Measurements from ENCODE around the gene SURF6.
"Not testable (repeated sequence)": the region's sequence is repeated elsewhere in the genome, so short reads cannot be mapped to it uniquely, and the experiment has no call there.

Gene SURF6

GRCh38 chr9:133335924-133336811 is at the start of gene SURF6:
Gene SURF6 (minus strand): TSS chr9:133336188. CDS start chr9:133336132, 56 bp downstream.
- peak; percentile 98 for DNase-seq (ENCODE audit: low spot score)

GRCh38 chr9:133385452-133385851 is 49.5 kb upstream of the SURF6 start:
- no peak for DNase-seq (ENCODE audit: low spot score)

GRCh38 chr9:133384736-133385321 is 48.8 kb upstream of the SURF6 start:
- no peak for DNase-seq (ENCODE audit: low spot score)

DNA sequence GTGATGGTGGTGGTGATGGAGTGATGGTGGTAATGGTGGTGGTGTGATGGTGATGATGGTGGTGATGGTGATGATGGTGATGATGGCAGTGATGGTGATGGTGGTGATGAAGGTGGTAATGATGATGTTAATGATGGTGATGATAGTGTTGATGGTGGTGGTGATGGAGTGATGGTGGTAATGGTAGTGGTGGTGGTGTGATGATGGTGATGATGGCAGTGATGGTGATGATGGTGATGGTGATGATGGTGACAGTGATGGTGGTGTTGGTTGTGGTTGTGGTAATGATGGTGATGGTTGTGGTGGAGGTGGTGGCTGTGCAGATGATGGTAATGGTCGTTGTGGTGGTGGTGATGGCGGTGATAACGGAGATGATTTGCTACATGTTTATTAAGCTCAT is 47.5 kb upstream of the SURF6 start:
- no peak for DNase-seq (ENCODE audit: low spot score)

DNA sequence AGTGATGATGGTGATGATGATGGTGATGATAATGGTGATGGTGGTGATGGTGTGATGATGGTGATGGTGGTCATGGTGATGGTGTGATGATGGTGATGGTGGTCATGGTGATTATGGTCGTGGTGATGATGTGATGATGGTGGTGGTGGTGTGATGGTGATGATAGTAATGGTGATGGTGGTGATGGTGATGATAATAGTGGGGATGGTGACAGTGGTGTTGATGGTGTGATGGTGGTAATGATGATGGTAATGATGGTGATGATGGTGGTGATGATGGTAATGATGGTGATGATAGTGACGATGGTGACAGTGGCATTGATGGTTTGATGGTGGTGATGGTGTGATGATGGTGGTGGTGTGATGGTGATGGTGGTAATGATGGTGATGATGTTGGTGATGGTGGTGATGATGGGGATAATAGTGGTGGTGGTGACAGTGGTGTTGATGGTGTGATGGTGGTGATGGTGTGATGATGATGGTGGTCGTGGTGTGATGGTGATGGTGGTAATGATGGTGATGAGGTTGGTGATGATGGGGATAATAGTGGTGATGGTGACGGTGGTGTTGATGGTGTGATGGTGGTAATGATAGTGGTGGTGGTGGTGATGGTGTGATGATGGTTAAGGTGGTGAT is 46.6 kb upstream of the SURF6 start:
- no peak for DNase-seq (ENCODE audit: low spot score)

GRCh38 chr9:133380734-133381133 is 44.7 kb upstream of the SURF6 start:
- DNase-seq (ENCODE audit: low spot score) = no peak

GRCh38 chr9:133379153-133380086 is 43.4 kb upstream of the SURF6 start:
- no peak for DNase-seq (ENCODE audit: low spot score)

- no peak for DNase-seq (ENCODE audit: low spot score)
Measured at GRCh38 chr9:133378408-133378962, 42.5 kb upstream of the SURF6 start.

GRCh38 chr9:133377721-133378216 is 41.8 kb upstream of the SURF6 start:
- peak; percentile 66 for DNase-seq (ENCODE audit: low spot score)

- DNase-seq (ENCODE audit: low spot score) = not testable (repeated sequence)
Measured at GRCh38 chr9:133377280-133377679, 41.3 kb upstream of the SURF6 start.

DNA sequence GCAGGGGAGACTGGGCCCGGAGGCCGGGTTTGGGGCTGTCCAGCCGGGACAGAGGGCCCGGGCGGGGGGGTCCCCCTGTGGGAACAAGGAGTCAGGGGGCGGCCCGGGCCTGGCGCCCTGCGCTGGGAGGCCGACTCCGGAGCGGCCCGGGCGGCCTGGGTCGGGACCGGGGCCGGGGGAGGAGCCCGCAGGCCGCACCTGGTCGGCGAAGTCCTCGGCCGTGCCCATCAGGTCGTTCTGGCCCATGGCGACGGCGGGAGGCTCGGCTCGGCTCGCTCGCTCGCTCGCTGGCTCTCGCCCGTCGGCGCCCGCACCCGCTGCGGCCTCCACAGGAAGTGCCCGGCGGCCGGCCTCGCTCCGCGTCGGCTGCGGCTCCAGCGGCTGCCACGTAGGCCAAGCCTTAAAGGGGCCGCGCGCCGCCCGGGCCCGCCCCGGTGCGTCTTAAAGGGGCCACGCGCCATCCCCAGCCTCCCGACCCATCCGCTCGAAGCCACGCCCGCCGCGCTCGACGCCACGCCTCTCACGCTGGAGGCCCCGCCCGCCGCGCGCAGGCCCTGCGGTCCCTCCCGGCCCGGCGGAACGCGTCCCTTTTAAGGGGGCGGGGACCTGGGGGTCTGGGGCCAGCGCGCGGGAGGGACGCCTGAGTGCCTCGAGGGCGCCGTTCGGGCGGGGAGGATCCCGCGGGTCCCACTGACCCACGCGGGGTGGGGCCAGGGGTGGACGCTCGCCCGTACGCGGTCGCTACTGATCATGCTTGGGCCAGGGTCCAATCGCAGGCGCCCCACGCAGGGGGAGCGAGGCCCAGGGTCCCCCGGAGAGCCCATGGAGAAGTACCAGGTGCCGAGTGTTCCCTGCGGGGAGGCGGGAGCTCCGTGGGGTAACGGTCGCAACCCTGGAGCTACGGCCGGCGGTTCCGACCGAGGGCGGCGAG is 40.0 kb upstream of the SURF6 start, which contains the start of the genes STKLD1 and SURF4:
TSS of gene STKLD1 (plus strand) at position 643 of the 931 bp plus-strand sequence. CDS start at position 751, 108 bp downstream.
TSS of gene SURF4 (minus strand) at position 337 of the 931 bp plus-strand sequence. CDS start at position 246, 91 bp downstream.
- DNase-seq (ENCODE audit: low spot score) = peak; percentile 98

DNA sequence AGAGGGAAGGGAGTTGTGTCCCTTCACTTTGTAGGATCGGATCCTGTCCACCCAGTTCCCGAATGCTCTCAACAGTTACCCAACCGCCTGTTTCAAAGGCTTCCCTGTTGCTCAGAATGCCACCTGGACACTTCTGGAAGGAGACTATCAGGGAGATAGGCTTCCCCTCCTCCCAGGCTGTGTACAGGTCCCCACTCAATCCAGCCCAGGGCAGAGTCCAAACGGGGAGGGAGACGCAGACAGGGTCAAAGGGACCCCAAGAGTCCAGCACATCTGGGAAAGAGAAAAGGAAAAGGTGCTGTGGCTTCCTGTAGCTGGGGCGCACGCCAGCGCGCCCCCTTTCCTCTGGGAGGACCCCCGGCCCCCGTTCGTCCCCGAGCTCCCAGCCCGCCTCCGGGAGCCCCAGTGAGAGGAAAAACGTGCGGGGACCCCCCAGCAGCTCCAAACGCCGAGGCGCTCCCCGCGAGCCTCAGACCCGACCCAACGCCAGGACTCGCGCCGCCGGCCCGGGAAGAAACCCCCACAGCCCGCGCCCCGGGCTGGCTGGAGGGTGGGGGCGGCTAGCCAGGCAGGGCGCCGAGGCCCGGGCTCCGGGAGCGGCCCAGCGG is 39.2 kb upstream of the SURF6 start:
- DNase-seq (ENCODE audit: low spot score) = peak; percentile 82

- DNase-seq (ENCODE audit: low spot score) = peak; percentile 81
Measured at GRCh38 chr9:133374612-133375115, 38.7 kb upstream of the SURF6 start.

- no peak for DNase-seq (ENCODE audit: low spot score)
Measured at GRCh38 chr9:133372144-133372543, 36.2 kb upstream of the SURF6 start.

GRCh38 chr9:133371261-133371711 is 35.3 kb upstream of the SURF6 start:
- DNase-seq (ENCODE audit: low spot score) = no peak

DNA sequence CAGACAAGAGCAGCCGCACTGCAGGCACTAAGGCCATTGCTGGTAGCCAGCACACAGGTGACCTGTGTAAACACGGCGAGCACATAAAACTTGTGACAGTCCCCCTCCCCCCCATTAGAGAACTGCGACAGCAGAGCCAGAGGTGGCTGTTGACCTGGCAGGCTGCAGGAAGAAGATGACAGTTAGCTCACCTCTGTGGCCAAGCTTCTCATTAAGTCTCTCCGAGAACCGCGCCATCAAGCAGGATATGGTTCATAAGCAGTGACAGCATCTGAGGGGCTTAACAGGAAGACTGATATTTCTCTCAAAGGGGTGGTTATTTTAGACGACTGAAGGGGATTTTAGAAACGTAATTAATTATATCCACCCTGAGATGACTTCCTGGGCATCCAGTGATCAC is 34.7 kb upstream of the SURF6 start:
- no peak for DNase-seq (ENCODE audit: low spot score)

DNA sequence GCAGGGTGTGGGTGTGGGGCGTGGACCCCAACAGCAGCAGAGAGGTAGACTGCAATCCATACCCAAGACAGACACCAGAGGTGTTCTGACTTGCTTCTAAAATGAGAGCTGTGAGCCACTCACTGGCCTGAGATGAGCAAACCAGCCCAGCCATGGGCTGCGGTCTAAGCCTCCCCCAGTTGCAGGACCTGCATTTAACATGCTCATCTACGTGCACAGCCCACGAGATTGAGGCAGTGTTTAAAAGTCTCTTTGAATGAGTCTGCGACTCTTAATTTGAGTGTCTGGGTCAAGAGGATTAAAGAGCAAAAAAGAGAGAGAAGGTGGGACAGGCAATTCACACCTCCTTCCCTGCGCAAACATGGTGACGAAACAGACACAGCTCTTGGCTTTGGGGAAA is 33.9 kb upstream of the SURF6 start:
- no peak for DNase-seq (ENCODE audit: low spot score)

DNA sequence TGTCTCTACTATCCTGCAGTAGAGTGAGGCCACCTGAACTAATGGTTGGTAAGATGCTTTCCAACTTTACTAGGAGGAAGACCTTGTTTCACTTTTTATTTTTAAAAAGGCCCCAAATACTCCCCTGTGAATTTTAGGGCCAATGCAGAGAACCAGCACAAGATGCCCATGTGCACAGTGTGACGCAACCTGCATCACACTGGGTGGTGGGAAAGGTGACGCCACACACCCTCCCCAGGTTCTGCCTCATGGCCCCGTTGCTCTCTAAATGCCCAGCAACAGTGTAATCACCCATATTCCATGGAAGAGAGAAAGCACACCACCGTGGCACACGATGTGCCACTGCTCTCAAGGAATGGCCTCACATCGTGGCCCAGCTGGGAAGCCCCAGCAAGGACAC is 33.4 kb upstream of the SURF6 start:
- DNase-seq (ENCODE audit: low spot score) = no peak

- DNase-seq (ENCODE audit: low spot score) = no peak
Measured at GRCh38 chr9:133368249-133368881, 32.4 kb upstream of the SURF6 start.

Measured in RKO (cell line).